HEK293 (cell line): ENCODE data around the gene OR13C2.

ENCODE experiments used
- CTCF ChIA-PET: fragments of 350-600 bp; formaldehyde crosslinking; extraction: SDS; loops from one replicate; lab custom pipeline; 2021; ENCODE audit warnings: antibody characterized with exemption; lab: Yijun Ruan, JAX
- POLR2A ChIA-PET: fragments of 300-600 bp; formaldehyde crosslinking; extraction: SDS; loops from one replicate; lab custom pipeline; 2020; ENCODE audit warnings: antibody characterized with exemption, inconsistent platforms; lab: Yijun Ruan, JAX
- H3K27ac ChIP-seq: fragments of 200-500 bp; sonication (Bioruptor generic); 2 replicates; pipeline ENCODE4 v1.5.1; 2014; ENCODE audit warnings: low read depth, low read length, control low read depth, inconsistent platforms; ENCODE audit errors: extremely low read depth
- H3K36me3 ChIP-seq, 2 experiments: fragments of 200-500 bp in 1 of 2; sonication (Bioruptor generic) in 1 of 2; 1 replicate in 1 of 2; 2 replicates in 1 of 2; pipeline ENCODE4 v1.5.1; 2014 to 2017; ENCODE audit warnings: inconsistent platforms in 2 of 2, low read length in 2 of 2; ENCODE audit not compliant: control insufficient read depth in 2 of 2, insufficient read depth in 1 of 2
- H3K4me1 ChIP-seq: fragments of 200-500 bp; sonication (Bioruptor generic); 2 replicates; pipeline ENCODE4 v1.5.1; 2014; ENCODE audit warnings: mild to moderate bottlenecking, low read length, inconsistent platforms; ENCODE audit not compliant: control insufficient read depth, insufficient read depth
- H3K4me3 ChIP-seq: 2 replicates; pipeline ENCODE4 v1.5.1; 2011; ENCODE audit warnings: low read depth, mild to moderate bottlenecking, control low read depth, low read length, moderate library complexity
- H3K9me3 ChIP-seq: fragments of 200-500 bp; sonication (Bioruptor generic); 2 replicates; pipeline ENCODE4 v1.5.1; 2014; ENCODE audit warnings: low read depth, low read length, inconsistent platforms; ENCODE audit not compliant: control insufficient read depth, insufficient read depth
- BCL11B ChIP-seq: fragments of 450-650 bp; formaldehyde crosslinking; IDR thresholded peaks from 2 replicates; pipeline ENCODE4 v1.5.1; 2016; ENCODE audit warnings: low read depth, missing biosample characterization, missing genetic modification characterization
- CTCF ChIP-seq: fragments of 450-650 bp; formaldehyde crosslinking; IDR thresholded peaks from 2 replicates; pipeline ENCODE4 v1.5.1; 2016; ENCODE audit warnings: missing biosample characterization, missing genetic modification characterization
- GLI4 ChIP-seq: fragments of 450-650 bp; formaldehyde crosslinking; IDR thresholded peaks from 2 replicates; pipeline ENCODE4 v1.5.1; 2016; ENCODE audit warnings: missing biosample characterization, missing genetic modification characterization
- HOXA7 ChIP-seq: sonication (generic); formaldehyde crosslinking; IDR thresholded peaks from 2 replicates; pipeline ENCODE4 v1.8.1; 2022; ENCODE audit warnings: missing genetic modification reagents, borderline replicate concordance
- MZF1 ChIP-seq: fragments of 450-650 bp; formaldehyde crosslinking; IDR thresholded peaks from 2 replicates; pipeline ENCODE4 v1.5.1; 2017; ENCODE audit warnings: missing biosample characterization, missing genetic modification characterization, borderline replicate concordance
- PBX3 ChIP-seq: sonication (generic); formaldehyde crosslinking; IDR thresholded peaks from 2 replicates; pipeline ENCODE4 v1.8.1; 2022; ENCODE audit warnings: mild to moderate bottlenecking, moderate library complexity, missing genetic modification reagents
- PRDM1 ChIP-seq: fragments of 450-650 bp; formaldehyde crosslinking; IDR thresholded peaks from 2 replicates; pipeline ENCODE4; 2016; ENCODE audit warnings: missing biosample characterization, missing genetic modification characterization
- REPIN1 ChIP-seq: fragments of 450-650 bp; formaldehyde crosslinking; IDR thresholded peaks from 2 replicates; pipeline ENCODE4 v1.5.1; 2017; ENCODE audit warnings: missing biosample characterization, missing genetic modification characterization, low read depth
- SCRT1 ChIP-seq: fragments of 450-650 bp; formaldehyde crosslinking; IDR thresholded peaks from 2 replicates; pipeline ENCODE4 v1.5.1; 2016; ENCODE audit warnings: missing biosample characterization, missing genetic modification characterization, borderline replicate concordance
- SP7 ChIP-seq: fragments of 450-650 bp; formaldehyde crosslinking; IDR thresholded peaks from 2 replicates; pipeline ENCODE4 v1.5.1; 2016; ENCODE audit warnings: missing biosample characterization, missing genetic modification characterization
- TRIM28 ChIP-seq: IDR thresholded peaks from 2 replicates; pipeline ENCODE4 v1.6.1; 2011; ENCODE audit warnings: low read length, control low read depth, borderline replicate concordance
- ZFP37 ChIP-seq: fragments of 450-650 bp; formaldehyde crosslinking; IDR thresholded peaks from 2 replicates; pipeline ENCODE4 v1.5.1; 2016; ENCODE audit warnings: missing biosample characterization, missing genetic modification characterization
- ZNF133 ChIP-seq: fragments of 450-650 bp; formaldehyde crosslinking; IDR thresholded peaks from 2 replicates; pipeline ENCODE4 v1.5.1; 2016; ENCODE audit warnings: missing biosample characterization, missing genetic modification characterization
- ZNF146 ChIP-seq: fragments of 450-650 bp; formaldehyde crosslinking; IDR thresholded peaks from 2 replicates; pipeline ENCODE4 v1.5.1; 2016; ENCODE audit warnings: missing biosample characterization, missing genetic modification characterization
- ZNF202 ChIP-seq: fragments of 450-650 bp; formaldehyde crosslinking; IDR thresholded peaks from 2 replicates; pipeline ENCODE4 v1.5.1; 2016; ENCODE audit warnings: missing biosample characterization, missing genetic modification characterization, borderline replicate concordance
- ZNF214 ChIP-seq: fragments of 450-650 bp; formaldehyde crosslinking; IDR thresholded peaks from 2 replicates; pipeline ENCODE4 v1.5.1; 2017; ENCODE audit warnings: missing biosample characterization, mild to moderate bottlenecking, missing genetic modification characterization, borderline replicate concordance
- ZNF221 ChIP-seq: fragments of 450-650 bp; formaldehyde crosslinking; IDR thresholded peaks from 2 replicates; pipeline ENCODE4 v1.5.1; 2017; ENCODE audit warnings: missing biosample characterization, missing genetic modification characterization, borderline replicate concordance
- ZNF223 ChIP-seq: fragments of 450-650 bp; formaldehyde crosslinking; IDR thresholded peaks from 2 replicates; pipeline ENCODE4 v1.5.1; 2016; ENCODE audit warnings: missing biosample characterization, missing genetic modification characterization
- ZNF274 ChIP-seq, 2 experiments: fragments of 200-500 bp in 1 of 2; fragments of 450-650 bp in 1 of 2; sonication (Bioruptor generic) in 1 of 2; formaldehyde crosslinking in 1 of 2; IDR thresholded peaks; 2 replicates each; pipeline versions ENCODE4 v1.5.1 to v1.6.1; 2014 to 2016; ENCODE audit warnings: borderline replicate concordance in 1 of 2, inconsistent platforms in 1 of 2, low read length in 1 of 2, missing biosample characterization in 1 of 2, missing genetic modification characterization in 1 of 2
- ZNF324 ChIP-seq: fragments of 450-650 bp; formaldehyde crosslinking; IDR thresholded peaks from 2 replicates; pipeline ENCODE4 v1.5.1; 2016; ENCODE audit warnings: missing biosample characterization, missing genetic modification characterization
- ZNF394 ChIP-seq: fragments of 450-650 bp; formaldehyde crosslinking; IDR thresholded peaks from 2 replicates; pipeline ENCODE4 v1.5.1; 2016; ENCODE audit warnings: missing biosample characterization, missing genetic modification characterization, mild to moderate bottlenecking, moderate library complexity, borderline replicate concordance
- ZNF426 ChIP-seq: fragments of 450-650 bp; formaldehyde crosslinking; IDR thresholded peaks from 2 replicates; pipeline ENCODE4 v1.5.1; 2017; ENCODE audit warnings: missing biosample characterization, missing genetic modification characterization, mild to moderate bottlenecking, inconsistent platforms, moderate library complexity
- ZNF560 ChIP-seq: fragments of 450-650 bp; formaldehyde crosslinking; IDR thresholded peaks from 2 replicates; pipeline ENCODE4 v1.5.1; 2017; ENCODE audit warnings: missing biosample characterization, missing genetic modification characterization, borderline replicate concordance
- ZNF610 ChIP-seq: fragments of 450-650 bp; formaldehyde crosslinking; IDR thresholded peaks from 2 replicates; pipeline ENCODE4 v1.5.1; 2016; ENCODE audit warnings: missing biosample characterization, missing genetic modification characterization, borderline replicate concordance
- ZNF626 ChIP-seq: fragments of 450-650 bp; sonication (Bioruptor Pico); formaldehyde crosslinking; IDR thresholded peaks from 2 replicates; pipeline ENCODE4 v1.5.1; 2018; ENCODE audit warnings: missing biosample characterization, missing genetic modification characterization, inconsistent platforms
- ZNF776 ChIP-seq: fragments of 450-650 bp; formaldehyde crosslinking; IDR thresholded peaks from 2 replicates; pipeline ENCODE4 v1.5.0; 2017; ENCODE audit warnings: missing biosample characterization, missing genetic modification characterization, borderline replicate concordance
- ZXDB ChIP-seq: fragments of 450-650 bp; formaldehyde crosslinking; IDR thresholded peaks from 2 replicates; pipeline ENCODE4 v1.5.1; 2016; ENCODE audit warnings: missing biosample characterization, missing genetic modification characterization
- TF ChIP-seq, protein P1 (sequence below): fragments of 450-650 bp; formaldehyde crosslinking; IDR thresholded peaks from 2 replicates; pipeline ENCODE4 v1.5.1; 2016; ENCODE audit warnings: missing biosample characterization, missing genetic modification characterization
- TF ChIP-seq, protein P2 (sequence below): fragments of 450-650 bp; formaldehyde crosslinking; IDR thresholded peaks from 2 replicates; pipeline ENCODE4 v1.5.1; 2016; ENCODE audit warnings: missing biosample characterization, missing genetic modification characterization, low read depth
- TF ChIP-seq, protein P3 (sequence below): fragments of 450-650 bp; formaldehyde crosslinking; IDR thresholded peaks from 2 replicates; pipeline ENCODE4 v1.5.1; 2016; ENCODE audit warnings: missing biosample characterization, missing genetic modification characterization

The OR13C2 gene

DNA sequence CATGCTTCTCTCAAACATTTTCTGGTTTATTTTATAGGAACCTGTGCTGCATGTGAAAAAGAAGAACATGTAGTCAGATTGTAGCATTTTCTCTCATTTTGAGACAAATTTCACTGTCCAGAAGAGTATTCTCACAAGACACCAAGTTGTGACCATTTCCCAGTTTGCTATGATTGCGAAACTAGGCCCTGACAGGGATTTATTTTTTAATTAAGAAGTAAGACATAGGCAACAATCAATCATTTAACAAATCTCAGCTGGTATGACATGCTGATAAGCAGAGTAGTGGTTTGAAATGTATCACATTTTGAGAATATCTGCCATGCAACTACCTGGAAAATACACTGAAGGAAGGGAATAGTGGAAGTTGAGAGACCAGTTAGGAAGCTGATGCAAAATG, 24.9 kb downstream of the OR13C2 start:
- no peaks in the 10 kb centered on the region for H3K4me1 ChIP-seq
- ChIA-PET CTCF (no interaction called here), POLR2A (no interaction called here)
- H3K36me3 ChIP-seq: no peaks in the 10 kb centered on the region
- H3K4me3 ChIP-seq: no peak overlapping the region
- no peak overlapping the region for H3K27ac ChIP-seq
- H3K9me3 ChIP-seq: no peaks in the 10 kb centered on the region
- TF ChIP-seq ZNF776 (no peak), ZNF626 (tag by site-specific recombination) (no peak), REPIN1 (tag by site-specific recombination) (no peak), SP7 (tag by site-specific recombination) (no peak), TRIM28 (no peak), ZNF426 (no peak), ZNF133 (tag by site-specific recombination) (no peak), ZNF223 (tag by site-specific recombination) (no peak), CTCF (no peak), ZNF146 (tag by site-specific recombination) (no peak), ZNF274 (IDR thresholded peaks at IDR 0.05; ENCODE audit: low read length) (no peak), ZNF274 (tag by site-specific recombination; IDR thresholded peaks at IDR 0.05; ENCODE audit: borderline replicate concordance) (no peak), ZXDB (tag by site-specific recombination) (no peak), BCL11B (tag by site-specific recombination) (no peak), MZF1 (no peak)
- TF ChIP-seq, protein P1, sequence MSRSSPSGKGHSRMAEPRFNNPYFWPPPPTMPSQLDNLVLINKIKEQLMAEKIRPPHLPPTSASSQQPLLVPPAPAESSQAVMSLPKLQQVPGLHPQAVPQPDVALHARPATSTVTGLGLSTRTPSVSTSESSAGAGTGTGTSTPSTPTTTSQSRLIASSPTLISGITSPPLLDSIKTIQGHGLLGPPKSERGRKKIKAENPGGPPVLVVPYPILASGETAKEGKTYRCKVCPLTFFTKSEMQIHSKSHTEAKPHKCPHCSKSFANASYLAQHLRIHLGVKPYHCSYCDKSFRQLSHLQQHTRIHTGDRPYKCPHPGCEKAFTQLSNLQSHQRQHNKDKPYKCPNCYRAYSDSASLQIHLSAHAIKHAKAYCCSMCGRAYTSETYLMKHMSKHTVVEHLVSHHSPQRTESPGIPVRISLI (tag by site-specific recombination): no peak
- TF ChIP-seq, protein P2, sequence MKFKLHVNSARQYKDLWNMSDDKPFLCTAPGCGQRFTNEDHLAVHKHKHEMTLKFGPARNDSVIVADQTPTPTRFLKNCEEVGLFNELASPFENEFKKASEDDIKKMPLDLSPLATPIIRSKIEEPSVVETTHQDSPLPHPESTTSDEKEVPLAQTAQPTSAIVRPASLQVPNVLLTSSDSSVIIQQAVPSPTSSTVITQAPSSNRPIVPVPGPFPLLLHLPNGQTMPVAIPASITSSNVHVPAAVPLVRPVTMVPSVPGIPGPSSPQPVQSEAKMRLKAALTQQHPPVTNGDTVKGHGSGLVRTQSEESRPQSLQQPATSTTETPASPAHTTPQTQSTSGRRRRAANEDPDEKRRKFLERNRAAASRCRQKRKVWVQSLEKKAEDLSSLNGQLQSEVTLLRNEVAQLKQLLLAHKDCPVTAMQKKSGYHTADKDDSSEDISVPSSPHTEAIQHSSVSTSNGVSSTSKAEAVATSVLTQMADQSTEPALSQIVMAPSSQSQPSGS: no peak
- TF ChIP-seq, protein P3, sequence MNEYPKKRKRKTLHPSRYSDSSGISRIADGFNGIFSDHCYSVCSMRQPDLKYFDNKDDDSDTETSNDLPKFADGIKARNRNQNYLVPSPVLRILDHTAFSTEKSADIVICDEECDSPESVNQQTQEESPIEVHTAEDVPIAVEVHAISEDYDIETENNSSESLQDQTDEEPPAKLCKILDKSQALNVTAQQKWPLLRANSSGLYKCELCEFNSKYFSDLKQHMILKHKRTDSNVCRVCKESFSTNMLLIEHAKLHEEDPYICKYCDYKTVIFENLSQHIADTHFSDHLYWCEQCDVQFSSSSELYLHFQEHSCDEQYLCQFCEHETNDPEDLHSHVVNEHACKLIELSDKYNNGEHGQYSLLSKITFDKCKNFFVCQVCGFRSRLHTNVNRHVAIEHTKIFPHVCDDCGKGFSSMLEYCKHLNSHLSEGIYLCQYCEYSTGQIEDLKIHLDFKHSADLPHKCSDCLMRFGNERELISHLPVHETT: no peak
- TF ChIP-seq, all 188 proteins: peak for 0

GRCh38 chr9:104577263-104577662, 28.2 kb downstream of the OR13C2 start:
- Histone ChIP-seq H3K4me3 (no peak overlapping the region), H3K4me1 (no peaks in the 10 kb centered on the region), H3K9me3 (no peaks in the 10 kb centered on the region), H3K27ac (no peak overlapping the region), H3K36me3 (no peaks in the 10 kb centered on the region)
- ChIA-PET POLR2A (no interaction called here), CTCF (no interaction called here)
- TF ChIP-seq ZNF221 (tag by site-specific recombination) (no peak), ZNF202 (tag by site-specific recombination) (no peak), PBX3 (CRISPR knock-in tag) (no peak), ZNF146 (tag by site-specific recombination) (no peak), ZFP37 (tag by site-specific recombination) (no peak), SCRT1 (tag by site-specific recombination) (no peak), ZNF324 (tag by site-specific recombination) (no peak), ZNF214 (tag by site-specific recombination) (no peak), HOXA7 (CRISPR knock-in tag) (no peak), PRDM1 (tag by site-specific recombination) (no peak), ZNF610 (tag by site-specific recombination) (no peak), ZNF394 (tag by site-specific recombination) (no peak), ZNF560 (tag by site-specific recombination) (no peak), GLI4 (tag by site-specific recombination) (no peak)
